H1 (cell line): ENCODE data around the gene GLIPR1. TPM values are rescaled to one million over a fixed set of nuclear protein-coding genes. Genes with fewer than 3 reads are reported as not detected.

ENCODE experiments used
- CTCF ChIA-PET: fragments of 300-600 bp; sonication (Branson Sonifier 250); formaldehyde crosslinking; loops from one replicate; lab custom pipeline; 2021; ENCODE audit not compliant: partially characterized antibody; lab: Charles Lee
- POLR2A ChIA-PET: fragments of 300-600 bp; sonication (Branson Sonifier 250); formaldehyde crosslinking; loops from one replicate; lab custom pipeline; 2021; ENCODE audit warnings: inconsistent platforms; ENCODE audit not compliant: partially characterized antibody; lab: Charles Lee
- DNase-seq, 2 experiments: peaks; one replicate each; pipeline versions ENCODE4 v3.0.0 to v3.0.0-alpha.2; 2010 to 2022; ENCODE audit warnings: low spot score in 2 of 2, low read depth in 1 of 2, mixed read lengths in 1 of 2
- FAIRE-seq: peaks from 2 replicates; lab custom pipeline; 2011; peaks lifted over from hg19 to GRCh38; lab: Jason Lieb, UNC
- H2AFZ ChIP-seq: 2 replicates; pipeline ENCODE4 v1.8.1; 2012; ENCODE audit warnings: low read length, inconsistent platforms
- H2AK5ac ChIP-seq: 2 replicates; pipeline ENCODE4 v1.6.1; 2013; ENCODE audit warnings: low read depth, low read length
- H2BK120ac ChIP-seq: replicated peaks from 2 replicates; pipeline ENCODE3; 2013; ENCODE audit warnings: low read depth, low read length, inconsistent platforms
- H2BK12ac ChIP-seq: 2 replicates; pipeline ENCODE4 v1.6.1; 2013; ENCODE audit warnings: low read depth, low read length
- H2BK15ac ChIP-seq: 2 replicates; pipeline ENCODE4 v1.6.1; 2013; ENCODE audit warnings: low read length
- H2BK20ac ChIP-seq: 2 replicates; pipeline ENCODE4 v1.6.1; 2013; ENCODE audit warnings: low read length
- H2BK5ac ChIP-seq: 2 replicates; pipeline ENCODE4 v1.6.1; 2013; ENCODE audit warnings: low read depth, low read length
- H3K14ac ChIP-seq: 2 replicates; pipeline ENCODE4 v1.6.1; 2013; ENCODE audit warnings: inconsistent platforms; ENCODE audit not compliant: insufficient read length
- H3K18ac ChIP-seq: 2 replicates; pipeline ENCODE4 v1.6.1; 2013; ENCODE audit warnings: low read length; ENCODE audit errors: extremely low read depth
- H3K23ac ChIP-seq: 2 replicates; pipeline ENCODE4 v1.6.1; 2013; ENCODE audit warnings: inconsistent platforms; ENCODE audit not compliant: insufficient read length
- H3K23me2 ChIP-seq: 2 replicates; pipeline ENCODE4 v1.6.1; 2013; ENCODE audit warnings: low read depth, low read length
- H3K27ac ChIP-seq: 2 replicates; pipeline ENCODE4 v1.6.1; 2011; ENCODE audit warnings: low read depth, low read length, inconsistent platforms
- H3K27me3 ChIP-seq, 4 experiments: replicated peaks in 1 of 4; 1 replicate in 1 of 4; 2 replicates in 3 of 4; pipeline versions ENCODE4 v1.6.1 to v1.8.1; 2011 to 2013; ENCODE audit warnings: low read length in 3 of 4, mild to moderate bottlenecking in 3 of 4, inconsistent platforms in 2 of 4, mixed read lengths in 2 of 4, moderate library complexity in 1 of 4; ENCODE audit not compliant: control insufficient read depth in 3 of 4, insufficient read depth in 3 of 4; ENCODE audit errors: extremely low read depth in 1 of 4
- H3K36me3 ChIP-seq, 4 experiments: 2 replicates each; pipeline versions ENCODE4 v1.6.1 to v1.8.1; 2011 to 2013; ENCODE audit warnings: mild to moderate bottlenecking in 4 of 4, low read length in 3 of 4, moderate library complexity in 2 of 4, control low read depth in 1 of 4, inconsistent platforms in 1 of 4; ENCODE audit not compliant: insufficient read depth in 4 of 4, control insufficient read depth in 2 of 4
- H3K4ac ChIP-seq: replicated peaks from 2 replicates; pipeline ENCODE3; 2013; ENCODE audit warnings: low read length, low read depth, mixed read lengths, inconsistent platforms; ENCODE audit not compliant: insufficient read length
- H3K4me1 ChIP-seq, 4 experiments: replicated peaks in 1 of 4; 1 replicate in 1 of 4; 2 replicates in 3 of 4; pipeline versions ENCODE4 v1.6.1 to v1.8.1; 2011 to 2013; ENCODE audit warnings: low read length in 3 of 4, inconsistent platforms in 2 of 4, mixed read lengths in 1 of 4; ENCODE audit not compliant: insufficient read depth in 4 of 4, control insufficient read depth in 3 of 4
- H3K4me2 ChIP-seq, 2 experiments: 2 replicates each; pipeline versions ENCODE4 v1.6.1 to v1.8.1; 2011 to 2013; ENCODE audit warnings: low read depth in 2 of 2, low read length in 2 of 2, control low read depth in 1 of 2, inconsistent platforms in 1 of 2, mild to moderate bottlenecking in 1 of 2; ENCODE audit not compliant: insufficient read depth in 1 of 2
- H3K4me3 ChIP-seq, 4 experiments: fragments of 200-600, 300-600 bp in 1 of 4; sonication (generic), shearing (Covaris generic), sonication (Bioruptor Twin) in 1 of 4; 2 replicates each; pipeline versions ENCODE4 v1.5.1 to v1.8.1; 2011 to 2016; ENCODE audit warnings: low read length in 4 of 4, low read depth in 3 of 4, control low read depth in 2 of 4, inconsistent platforms in 2 of 4, mild to moderate bottlenecking in 2 of 4, mixed read lengths in 1 of 4, moderate library complexity in 1 of 4; ENCODE audit not compliant: insufficient read depth in 2 of 4; ENCODE audit errors: extremely low read depth in 1 of 4
- H3K56ac ChIP-seq: replicated peaks from 2 replicates; pipeline ENCODE3; 2013; ENCODE audit warnings: low read depth, mild to moderate bottlenecking, mixed read lengths, low read length, inconsistent platforms; ENCODE audit not compliant: insufficient read length
- H3K79me1 ChIP-seq: 2 replicates; pipeline ENCODE4 v1.6.1; 2013; ENCODE audit warnings: low read depth, low read length, control low read depth
- H3K79me2 ChIP-seq, 2 experiments: 2 replicates each; pipeline versions ENCODE4 v1.6.1 to v1.8.1; 2012 to 2013; ENCODE audit warnings: low read length in 2 of 2, mild to moderate bottlenecking in 2 of 2, inconsistent platforms in 1 of 2; ENCODE audit not compliant: insufficient read depth in 2 of 2, control insufficient read depth in 1 of 2
- H3K9ac ChIP-seq, 4 experiments: replicated peaks in 1 of 4; 1 replicate in 1 of 4; 2 replicates in 3 of 4; pipeline versions ENCODE4 v1.6.1 to v1.8.1; 2011 to 2013; ENCODE audit warnings: low read depth in 3 of 4, low read length in 3 of 4, control low read depth in 2 of 4, mild to moderate bottlenecking in 2 of 4, moderate library complexity in 2 of 4, inconsistent platforms in 1 of 4; ENCODE audit errors: extremely low read depth in 1 of 4
- H3K9me3 ChIP-seq, 2 experiments: 2 replicates each; pipeline versions ENCODE4 v1.6.1 to v1.8.1; 2012 to 2013; ENCODE audit warnings: mild to moderate bottlenecking in 2 of 2, moderate library complexity in 2 of 2, control low read depth in 1 of 2, inconsistent platforms in 1 of 2, low read depth in 1 of 2, low read length in 1 of 2, mixed read lengths in 1 of 2; ENCODE audit not compliant: insufficient read depth in 2 of 2
- H4K20me1 ChIP-seq, 2 experiments: replicated peaks in 1 of 2; 2 replicates each; pipeline versions ENCODE3 to v1.8.1; 2011 to 2013; ENCODE audit warnings: inconsistent platforms in 2 of 2, low read length in 2 of 2, mild to moderate bottlenecking in 1 of 2; ENCODE audit not compliant: insufficient read depth in 2 of 2, control insufficient read depth in 1 of 2
- H4K5ac ChIP-seq: 2 replicates; pipeline ENCODE4 v1.6.1; 2013; ENCODE audit warnings: low read length, low read depth, mixed read lengths, inconsistent platforms; ENCODE audit not compliant: insufficient read length
- H4K8ac ChIP-seq: 2 replicates; pipeline ENCODE4 v1.8.0; 2013; ENCODE audit warnings: mild to moderate bottlenecking, moderate library complexity, low read length, inconsistent platforms; ENCODE audit not compliant: insufficient read depth; ENCODE audit errors: extremely low read depth
- H4K91ac ChIP-seq: replicated peaks from 2 replicates; pipeline ENCODE3; 2013; ENCODE audit warnings: low read length, mixed read lengths, inconsistent platforms; ENCODE audit not compliant: insufficient read length
- ASH2L ChIP-seq: fragments of 200-600, 300-600 bp; sonication (generic); IDR thresholded peaks from one replicate; pipeline ENCODE4 v1.7.1; 2017; ENCODE audit warnings: low read length
- CEBPB ChIP-seq: IDR thresholded peaks from 2 replicates; pipeline ENCODE4 v1.6.1; 2012; ENCODE audit warnings: low read depth, low read length
- SP4 ChIP-seq: IDR thresholded peaks from 2 replicates; pipeline ENCODE4 v1.6.1; 2012; ENCODE audit warnings: low read length, inconsistent platforms
- TCF12 ChIP-seq: IDR thresholded peaks from 2 replicates; pipeline ENCODE4 v1.6.1; 2011; ENCODE audit warnings: low read depth, mild to moderate bottlenecking, low read length
- WGBS, 2 experiments: shearing (Covaris generic) in 1 of 2; methylation state at CpG; one replicate each; pipeline versions ENCODE4 v1.1.6 to v1.1.7; 2013 to 2015; ENCODE audit warnings: low lambda C conversion rate in 2 of 2, mixed read lengths in 2 of 2, inconsistent platforms in 1 of 2, low coverage in 1 of 2, missing lambda C conversion rate in 1 of 2; ENCODE audit not compliant: insufficient replicate concordance in 2 of 2, insufficient coverage in 1 of 2, insufficient read length in 1 of 2; ENCODE audit errors: extremely low coverage in 1 of 2, missing lambda C conversion rate in 1 of 2; 5-methylcytosine and 5-hydroxymethylcytosine counted together
- polyA plus RNA-seq, 7 experiments: library from polyadenylated mRNA; depleted of rRNA in 3 of 7; stranded (reverse) in 5 of 7; unstranded in 2 of 7; fragments of >200 nt in 5 of 7; fragments of 200-250 nt in 2 of 7; gene quantifications; 1 replicate in 5 of 7; 2 replicates in 1 of 7; 4 replicates in 1 of 7; pipeline versions ENCODE4 v1.2.1 to v1.2.3, GENCODE V29; 2011 to 2013; ENCODE audit warnings: missing spikeins in 2 of 7, mixed read lengths in 2 of 7
- total RNA-seq: library from RNA; stranded (reverse); fragmentation: NEBNext Ultra II Directional; extraction: Animal tissue kit (Norgen Biotek cat#: 25700); gene quantifications from 2 replicates; pipeline ENCODE4 v1.2.1, GENCODE V29; 2021

GLIPR1 gene
- total and polyA plus RNA-seq, 2 of the 8 experiments (the other 6 are each of a cell fraction or from before 2014, with no cell fraction given): 0.23 to 1.5 TPM

- H3K14ac ChIP-seq: no peak overlapping the region
- H4K91ac ChIP-seq: no peak overlapping the region
- FAIRE-seq (no peak), DNase-seq (no peak)
- 64% methylated on average over 3 of the region's 3 CpGs; no CpG with 5 or more reads in 1 of the 2 experiments for WGBS, 2 experiments
- H3K4me3 ChIP-seq: no peak overlapping the region
- H3K4ac ChIP-seq: no peak overlapping the region
- H3K27me3 ChIP-seq: no peaks in the 10 kb centered on the region
- no peak overlapping the region for H4K8ac ChIP-seq
- H2AFZ ChIP-seq: no peak overlapping the region
- H4K20me1 ChIP-seq: no peaks in the 10 kb centered on the region
- ChIA-PET CTCF (no interaction called here), POLR2A (no interaction called here)
- no peak overlapping the region for H2BK15ac ChIP-seq
- no peak overlapping the region for H3K18ac ChIP-seq
- no peak overlapping the region for H2BK12ac ChIP-seq
- no peak overlapping the region for H3K56ac ChIP-seq
- H2BK5ac ChIP-seq: no peak overlapping the region
- H4K5ac ChIP-seq: no peak overlapping the region
- TF ChIP-seq ASH2L (no peak), CEBPB (no peak), SP4 (no peak), TCF12 (no peak)
- no peak overlapping the region for H2BK20ac ChIP-seq
- no peak overlapping the region for H2AK5ac ChIP-seq
- no peaks in the 10 kb centered on the region for H3K79me1 ChIP-seq
- no peak overlapping the region for H3K27ac ChIP-seq
- no peaks in the 10 kb centered on the region for H3K79me2 ChIP-seq
- no peak overlapping the region for H2BK120ac ChIP-seq
- no peak overlapping the region for H3K23ac ChIP-seq
- H3K36me3 ChIP-seq: no peaks in the 10 kb centered on the region
- H3K4me1 ChIP-seq: no peaks in the 10 kb centered on the region
- no peak overlapping the region for H3K4me2 ChIP-seq
- no peak overlapping the region for H3K9ac ChIP-seq
- peaks cover 0 to 7% of the 10 kb centered on the region in 2 experiments; a peak in 2 of 4 replicates for H3K9me3 ChIP-seq
- no peaks in the 10 kb centered on the region; the same call in 1 of the 2 replicates for H3K23me2 ChIP-seq
Observed at GRCh38 chr12:75443709-75444108, 36.8 kb upstream of the GLIPR1 start.
